Measurements from ENCODE around the gene COL8A1. TPM values are rescaled to one million over a fixed set of nuclear protein-coding genes. Genes with fewer than 3 reads are reported as not detected.

The COL8A1 gene
- total RNA-seq, 2 donors from 2014 or later, result not detected

DNA sequence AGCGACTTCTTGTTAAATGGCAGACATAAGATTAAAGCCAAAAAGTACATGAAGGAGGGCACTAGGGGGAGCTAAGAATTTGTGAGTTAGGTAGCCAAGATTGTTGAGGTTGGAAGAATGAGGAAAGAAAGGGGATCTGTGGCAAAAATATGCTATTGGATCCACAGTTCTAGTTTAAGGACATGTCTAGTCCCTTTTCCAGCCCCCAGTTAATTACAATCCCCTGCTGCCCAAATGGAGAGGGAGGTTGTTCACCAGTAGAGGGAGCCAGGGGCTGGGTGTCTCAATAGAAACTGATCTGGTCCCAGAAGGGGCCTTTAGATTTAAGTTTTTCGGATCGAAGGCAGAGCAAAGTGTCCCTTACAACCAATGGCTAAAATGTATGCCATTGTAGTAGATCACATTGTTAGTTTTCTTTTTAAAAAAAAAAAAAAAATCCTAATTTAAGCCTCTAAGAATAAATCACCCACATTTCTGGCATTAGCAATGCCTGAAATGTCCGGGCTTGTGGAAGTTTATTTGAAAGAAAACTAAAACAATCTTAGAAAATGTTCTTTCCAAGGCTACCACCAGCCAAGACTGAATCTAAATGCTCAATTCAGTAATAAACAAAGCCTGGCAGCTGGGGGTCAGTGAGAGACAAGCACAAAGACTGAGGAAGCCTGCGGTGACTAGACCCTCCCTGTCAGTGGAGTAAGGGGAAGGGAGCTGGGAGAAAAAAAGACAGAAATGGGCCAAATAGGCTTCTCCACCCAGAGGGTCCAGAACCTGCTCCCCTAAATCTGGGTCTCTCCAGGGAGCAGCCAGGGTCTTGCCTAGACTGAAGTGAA is 7.1 kb downstream of the COL8A1 start:
- H3K36me3 Mint-ChIP-seq (ENCODE audit: low read depth), result no peaks in the 10 kb centered on the region

DNA sequence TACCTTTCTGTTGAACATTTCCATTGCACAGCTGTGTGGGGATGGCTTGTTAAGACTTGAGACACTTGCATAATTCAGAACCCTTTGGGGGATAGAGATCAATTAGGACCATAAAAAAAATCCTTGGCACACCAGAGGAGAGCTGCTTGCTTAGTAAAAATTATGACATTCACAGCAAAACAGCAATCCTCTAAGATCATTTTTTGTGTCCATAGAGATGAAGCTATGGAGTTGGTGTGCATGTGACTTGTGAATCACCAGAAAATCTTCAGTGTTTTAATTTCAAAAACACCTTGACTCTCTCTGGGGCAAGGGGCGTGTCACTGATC is 7.7 kb downstream of the COL8A1 start:
- H3K4me3 Mint-ChIP-seq, result no peak overlapping the region
- ATAC-seq, result no peak
- no peak overlapping the region for H3K27ac Mint-ChIP-seq
- no peaks in the 10 kb centered on the region for H3K36me3 Mint-ChIP-seq (ENCODE audit: low read depth)
- no peak for DNase-seq
- no peaks in the 10 kb centered on the region for H3K4me1 Mint-ChIP-seq
- no peaks in the 10 kb centered on the region for H3K9me3 ChIP-seq (ENCODE audit: control insufficient read depth, low read length, poor library complexity, severe bottlenecking)
- H3K27me3 Mint-ChIP-seq, result peaks cover 10% of the 10 kb centered on the region

More for the DNA sequence above, 7.1 kb downstream of the COL8A1 start:
- DNase-seq, result no peak
- H3K9me3 ChIP-seq (ENCODE audit: control insufficient read depth, low read length, poor library complexity, severe bottlenecking), result no peaks in the 10 kb centered on the region
- ATAC-seq, result no peak
- Mint-ChIP-seq H3K4me1 (no peaks in the 10 kb centered on the region), H3K4me3 (no peak overlapping the region), H3K27ac (no peak overlapping the region), H3K27me3 (peaks cover 13% of the 10 kb centered on the region)

DNA sequence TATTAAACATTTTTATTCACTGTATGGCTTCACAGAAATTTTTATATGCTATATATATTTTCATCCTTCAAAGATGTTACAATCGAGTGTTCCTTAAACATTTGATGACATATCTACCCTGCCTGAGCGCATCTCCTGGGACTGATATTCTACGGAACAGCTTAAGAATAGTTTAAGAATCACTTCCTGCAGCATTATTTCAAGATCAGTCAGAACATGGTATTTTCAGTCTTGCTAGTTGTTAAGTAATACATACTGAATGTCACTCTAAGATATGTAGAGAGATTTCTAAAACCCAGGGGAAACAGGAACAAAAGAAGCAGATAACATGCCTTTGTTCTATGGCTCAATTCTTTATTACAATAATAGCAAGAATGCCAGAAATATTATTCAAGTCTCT is 8.7 kb downstream of the COL8A1 start:
- no peak overlapping the region for H3K4me3 Mint-ChIP-seq
- H3K27ac Mint-ChIP-seq, result no peak overlapping the region
- H3K9me3 ChIP-seq (ENCODE audit: control insufficient read depth, low read length, poor library complexity, severe bottlenecking), result no peaks in the 10 kb centered on the region
- no peak for ATAC-seq
- DNase-seq, result no peak
- no peaks in the 10 kb centered on the region for H3K36me3 Mint-ChIP-seq (ENCODE audit: low read depth)
- H3K27me3 Mint-ChIP-seq, result peaks cover under 1% of the 10 kb centered on the region
- H3K4me1 Mint-ChIP-seq, result no peaks in the 10 kb centered on the region

GRCh38 chr3:99648101-99648500 is 9.7 kb downstream of the COL8A1 start:
- H3K27ac Mint-ChIP-seq, result no peak overlapping the region
- H3K27me3 Mint-ChIP-seq, result no peaks in the 10 kb centered on the region
- ATAC-seq (no peak), DNase-seq (no peak)
- no peaks in the 10 kb centered on the region for H3K4me1 Mint-ChIP-seq
- H3K9me3 ChIP-seq (ENCODE audit: control insufficient read depth, low read length, poor library complexity, severe bottlenecking), result no peaks in the 10 kb centered on the region
- H3K4me3 Mint-ChIP-seq, result no peak overlapping the region
- no peaks in the 10 kb centered on the region for H3K36me3 Mint-ChIP-seq (ENCODE audit: low read depth)

DNA sequence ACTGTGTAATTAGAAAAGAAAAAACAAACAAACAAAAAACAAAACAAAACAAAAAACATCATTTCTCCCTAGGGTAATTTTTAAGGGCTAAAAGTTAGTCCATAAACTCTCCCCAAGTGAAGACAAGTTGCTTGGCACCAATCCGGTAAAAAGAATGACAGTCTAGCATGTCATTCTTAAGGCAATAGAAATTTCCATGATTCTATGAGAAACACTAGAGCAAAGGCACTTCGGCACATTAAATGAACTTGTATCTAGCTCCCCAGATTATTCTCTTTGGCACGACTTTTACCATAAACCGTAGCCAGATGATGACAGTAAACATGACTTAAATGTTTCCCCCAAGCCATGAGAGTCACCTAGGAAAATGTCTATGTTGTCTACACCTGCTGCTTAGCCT is 10.1 kb downstream of the COL8A1 start:
- H3K36me3 Mint-ChIP-seq (ENCODE audit: low read depth), result no peaks in the 10 kb centered on the region
- H3K9me3 ChIP-seq (ENCODE audit: control insufficient read depth, low read length, poor library complexity, severe bottlenecking), result no peaks in the 10 kb centered on the region
- no peak overlapping the region for H3K4me3 Mint-ChIP-seq
- H3K27me3 Mint-ChIP-seq, result no peaks in the 10 kb centered on the region
- no peak for DNase-seq
- no peak for ATAC-seq
- H3K27ac Mint-ChIP-seq, result no peak overlapping the region
- no peaks in the 10 kb centered on the region for H3K4me1 Mint-ChIP-seq

DNA sequence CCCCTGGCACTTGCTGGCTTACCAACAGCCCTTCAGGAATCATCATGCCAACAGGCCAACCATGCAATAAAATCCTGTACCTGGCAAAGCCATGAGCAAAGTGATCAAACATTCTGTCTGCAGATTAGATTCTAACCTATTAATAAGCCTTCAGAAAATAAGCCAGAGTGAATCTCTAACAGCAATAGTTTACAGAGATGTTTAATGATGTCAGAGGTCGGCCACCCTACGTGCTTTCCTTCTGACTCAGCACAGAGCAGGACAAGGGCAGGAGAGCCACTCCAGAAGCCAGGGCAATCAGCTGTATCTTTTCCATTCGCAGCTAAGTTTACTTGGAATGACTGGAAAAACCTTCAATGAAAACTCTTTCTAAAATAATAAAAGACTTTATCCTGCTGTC is 13.1 kb downstream of the COL8A1 start:
- Mint-ChIP-seq H3K36me3 (ENCODE audit: low read depth) (no peaks in the 10 kb centered on the region), H3K4me1 (no peaks in the 10 kb centered on the region), H3K4me3 (no peak overlapping the region), H3K27ac (no peak overlapping the region), H3K27me3 (no peaks in the 10 kb centered on the region)
- H3K9me3 ChIP-seq (ENCODE audit: control insufficient read depth, low read length, poor library complexity, severe bottlenecking), result no peaks in the 10 kb centered on the region
- no peak for DNase-seq
- ATAC-seq, result no peak

DNA sequence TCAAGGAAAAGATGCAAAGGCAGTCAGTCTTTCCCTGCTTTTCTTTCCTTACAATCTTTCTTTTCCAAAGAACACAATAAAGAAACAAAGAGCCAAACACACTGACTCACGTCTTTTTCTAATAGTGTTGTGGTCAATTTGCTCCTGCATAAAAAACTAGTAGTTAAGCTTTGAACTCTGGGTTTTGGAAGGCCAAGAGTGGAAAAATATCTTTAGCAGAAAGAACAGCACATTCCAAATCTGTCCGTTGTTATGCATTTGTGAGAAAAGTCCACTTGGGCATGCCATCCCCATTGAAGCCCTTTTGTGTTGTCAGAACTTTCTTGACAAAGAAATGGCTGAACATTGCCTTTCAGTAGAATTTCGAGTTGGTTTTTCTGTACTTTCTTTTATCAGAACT is 18.2 kb downstream of the COL8A1 start:
- DNase-seq (no peak), ATAC-seq (no peak)
- H3K27me3 Mint-ChIP-seq, result peaks cover 5% of the 10 kb centered on the region
- no peak overlapping the region for H3K4me3 Mint-ChIP-seq
- H3K27ac Mint-ChIP-seq, result no peak overlapping the region
- H3K9me3 ChIP-seq (ENCODE audit: control insufficient read depth, low read length, poor library complexity, severe bottlenecking), result no peaks in the 10 kb centered on the region
- no peaks in the 10 kb centered on the region for H3K36me3 Mint-ChIP-seq (ENCODE audit: low read depth)
- H3K4me1 Mint-ChIP-seq, result no peaks in the 10 kb centered on the region

GRCh38 chr3:99658274-99658673 is 19.9 kb downstream of the COL8A1 start:
- Mint-ChIP-seq H3K27me3 (peaks cover 5% of the 10 kb centered on the region), H3K4me3 (no peak overlapping the region), H3K27ac (no peak overlapping the region), H3K36me3 (ENCODE audit: low read depth) (no peaks in the 10 kb centered on the region), H3K4me1 (no peaks in the 10 kb centered on the region)
- no peak for ATAC-seq
- no peaks in the 10 kb centered on the region for H3K9me3 ChIP-seq (ENCODE audit: control insufficient read depth, low read length, poor library complexity, severe bottlenecking)
- DNase-seq, result no peak

DNA sequence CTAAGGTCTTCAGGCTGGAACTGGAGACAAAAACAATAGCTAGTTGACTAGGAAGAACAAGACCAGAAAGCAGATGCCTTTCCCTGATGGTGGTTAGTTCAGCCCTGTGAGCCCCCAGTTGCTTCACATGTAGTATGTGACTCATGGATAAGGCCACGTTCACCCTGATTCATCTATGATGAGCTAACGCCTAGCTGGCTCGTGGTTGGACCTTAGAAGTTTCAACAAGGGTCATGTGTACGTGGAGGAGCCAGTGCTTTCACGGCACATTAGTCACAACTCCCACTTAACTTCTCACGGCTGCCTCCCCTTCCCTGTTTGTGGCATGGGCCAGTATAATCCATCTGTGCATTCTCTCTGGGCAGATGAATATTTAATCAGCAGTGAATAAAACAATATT is 20.6 kb downstream of the COL8A1 start:
- H3K9me3 ChIP-seq (ENCODE audit: control insufficient read depth, low read length, poor library complexity, severe bottlenecking), result no peaks in the 10 kb centered on the region
- no peak for ATAC-seq
- Mint-ChIP-seq H3K27me3 (peaks cover 5% of the 10 kb centered on the region), H3K4me1 (no peaks in the 10 kb centered on the region), H3K27ac (no peak overlapping the region), H3K36me3 (ENCODE audit: low read depth) (no peaks in the 10 kb centered on the region), H3K4me3 (no peak overlapping the region)
- no peak for DNase-seq

GRCh38 chr3:99659951-99660350 is 21.6 kb downstream of the COL8A1 start:
- ATAC-seq (no peak), DNase-seq (no peak)

GRCh38 chr3:99662838-99663570 is 24.6 kb downstream of the COL8A1 start:
- ATAC-seq (no peak), DNase-seq (no peak)
- Mint-ChIP-seq H3K4me3 (no peak overlapping the region), H3K4me1 (no peaks in the 10 kb centered on the region), H3K27me3 (peaks cover 16% of the 10 kb centered on the region), H3K36me3 (ENCODE audit: low read depth) (no peaks in the 10 kb centered on the region), H3K27ac (no peak overlapping the region)
- H3K9me3 ChIP-seq (ENCODE audit: control insufficient read depth, low read length, poor library complexity, severe bottlenecking), result no peaks in the 10 kb centered on the region

More at GRCh38 chr3:99659951-99660350, 21.6 kb downstream of the COL8A1 start:
- Mint-ChIP-seq H3K36me3 (ENCODE audit: low read depth) (no peaks in the 10 kb centered on the region), H3K27me3 (peaks cover 5% of the 10 kb centered on the region), H3K27ac (no peak overlapping the region), H3K4me3 (no peak overlapping the region), H3K4me1 (no peaks in the 10 kb centered on the region)
- H3K9me3 ChIP-seq (ENCODE audit: control insufficient read depth, low read length, poor library complexity, severe bottlenecking), result no peaks in the 10 kb centered on the region

DNA sequence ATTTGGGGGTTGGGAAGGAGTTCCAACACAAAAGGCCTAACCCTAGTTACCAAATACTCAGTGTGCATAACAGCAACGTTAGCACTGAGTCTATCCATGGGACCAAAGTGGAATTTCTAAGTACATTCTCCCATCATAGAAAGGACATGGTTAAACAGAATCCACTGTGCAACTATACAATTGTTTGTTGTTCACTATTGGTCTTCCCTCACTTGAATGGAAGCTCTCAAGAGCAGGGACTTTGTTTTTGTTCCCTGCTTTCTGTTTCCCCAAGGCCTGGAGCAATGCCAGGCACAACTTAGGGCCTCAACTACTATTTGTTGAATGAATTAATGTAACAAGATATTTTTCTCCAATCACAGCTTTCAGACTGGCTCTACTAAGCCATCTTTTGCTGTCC is 25.6 kb downstream of the COL8A1 start:
- no peak overlapping the region for H3K27ac Mint-ChIP-seq
- no peaks in the 10 kb centered on the region for H3K36me3 Mint-ChIP-seq (ENCODE audit: low read depth)
- no peak overlapping the region for H3K4me3 Mint-ChIP-seq
- DNase-seq (no peak), ATAC-seq (no peak)
- no peaks in the 10 kb centered on the region for H3K4me1 Mint-ChIP-seq
- H3K27me3 Mint-ChIP-seq, result peaks cover 16% of the 10 kb centered on the region
- no peaks in the 10 kb centered on the region for H3K9me3 ChIP-seq (ENCODE audit: control insufficient read depth, low read length, poor library complexity, severe bottlenecking)

DNA sequence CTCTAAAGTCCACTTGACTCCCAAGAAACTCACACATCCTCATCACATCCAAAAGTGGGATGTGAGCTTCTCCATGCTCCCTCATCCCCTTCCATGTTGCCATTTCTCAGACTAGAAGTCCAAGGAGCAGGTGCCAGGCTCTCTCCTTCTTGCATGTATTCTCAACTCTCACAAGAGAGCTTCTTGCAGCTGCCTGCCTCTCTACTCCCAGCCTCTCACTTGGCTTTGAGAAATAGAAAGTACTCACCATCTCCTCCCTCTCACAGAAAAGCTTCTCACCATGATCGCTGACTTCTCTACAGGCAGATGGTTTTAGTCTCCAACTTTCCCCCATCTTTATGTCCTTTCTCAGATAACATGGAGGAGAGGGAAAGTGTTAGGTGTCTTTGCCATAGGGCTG is 26.6 kb downstream of the COL8A1 start:
- H3K9me3 ChIP-seq (ENCODE audit: control insufficient read depth, low read length, poor library complexity, severe bottlenecking), result no peaks in the 10 kb centered on the region
- H3K4me1 Mint-ChIP-seq, result no peaks in the 10 kb centered on the region
- no peak overlapping the region for H3K4me3 Mint-ChIP-seq
- H3K36me3 Mint-ChIP-seq (ENCODE audit: low read depth), result no peaks in the 10 kb centered on the region
- no peak overlapping the region for H3K27ac Mint-ChIP-seq
- H3K27me3 Mint-ChIP-seq, result peaks cover 12% of the 10 kb centered on the region
- ATAC-seq, result no peak
- DNase-seq, result no peak

GRCh38 chr3:99666201-99666600 is 27.8 kb downstream of the COL8A1 start:
- Mint-ChIP-seq H3K36me3 (ENCODE audit: low read depth) (no peaks in the 10 kb centered on the region), H3K27ac (no peak overlapping the region), H3K4me1 (no peaks in the 10 kb centered on the region), H3K27me3 (peaks cover 12% of the 10 kb centered on the region), H3K4me3 (no peak overlapping the region)
- DNase-seq, result no peak
- no peaks in the 10 kb centered on the region for H3K9me3 ChIP-seq (ENCODE audit: control insufficient read depth, low read length, poor library complexity, severe bottlenecking)
- no peak for ATAC-seq
